H4 (cell line): ENCODE data around the gene ATAD3A. TPM values are rescaled to one million over a fixed set of nuclear protein-coding genes. Genes with fewer than 3 reads are reported as not detected.
"Not testable (repeated sequence)": the region's sequence is repeated elsewhere in the genome, so short reads cannot be mapped to it uniquely, and the experiment has no call there.

ENCODE experiments used
- DNase-seq: peaks from one replicate; pipeline ENCODE4 v3.0.0-alpha.2; 2015; ENCODE audit warnings: low spot score
- total RNA-seq: library from RNA; depleted of rRNA; stranded (reverse); fragments of >200 nt; shearing (Covaris generic); gene quantifications from 2 replicates; pipeline ENCODE4 v1.2.3, GENCODE V29; 2014; rRNA removed

The ATAD3A gene
- 20.9 and 30.3 TPM in 2 replicates for total RNA-seq

GRCh38 chr1:1511533-1512285 is at the start of gene ATAD3A:
Gene ATAD3A, plus strand, starts transcription at chr1:1512162. Its CDS starts 107 bp downstream, at chr1:1512269.
- DNase-seq = peak; percentile 99

DNA sequence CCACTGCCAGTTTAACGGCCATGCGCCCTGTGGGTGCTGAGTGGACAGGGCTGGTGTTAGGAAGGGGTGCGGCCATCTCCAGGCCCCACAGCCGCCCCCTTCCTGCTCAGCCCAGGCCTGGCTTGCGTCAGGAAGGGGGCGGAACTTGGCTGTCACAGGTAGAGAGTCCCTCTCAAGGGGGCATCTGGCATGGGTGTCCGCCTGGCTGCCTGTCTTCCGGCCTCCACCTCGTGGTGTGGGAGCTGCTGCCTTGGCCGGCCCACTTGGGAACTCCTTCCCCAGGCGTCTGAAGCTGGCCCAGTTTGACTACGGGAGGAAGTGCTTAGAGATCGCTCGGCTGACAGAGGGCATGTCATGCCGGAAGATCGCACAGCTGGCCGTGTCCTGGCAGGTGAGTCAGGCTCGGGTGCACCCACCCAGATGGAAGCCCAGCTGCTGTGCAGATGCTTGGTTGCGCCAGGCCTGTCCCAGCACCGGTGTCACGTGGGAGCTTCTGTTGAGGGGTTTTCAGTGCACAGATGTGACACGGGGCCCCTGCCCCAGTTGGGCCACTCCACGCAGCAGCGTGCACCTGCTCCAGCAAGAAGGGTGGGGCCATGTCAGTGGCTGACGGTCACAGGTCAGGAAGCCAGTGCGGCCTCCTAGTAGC is 49.5 kb upstream of the ATAD3A start:
- DNase-seq = no peak

DNA sequence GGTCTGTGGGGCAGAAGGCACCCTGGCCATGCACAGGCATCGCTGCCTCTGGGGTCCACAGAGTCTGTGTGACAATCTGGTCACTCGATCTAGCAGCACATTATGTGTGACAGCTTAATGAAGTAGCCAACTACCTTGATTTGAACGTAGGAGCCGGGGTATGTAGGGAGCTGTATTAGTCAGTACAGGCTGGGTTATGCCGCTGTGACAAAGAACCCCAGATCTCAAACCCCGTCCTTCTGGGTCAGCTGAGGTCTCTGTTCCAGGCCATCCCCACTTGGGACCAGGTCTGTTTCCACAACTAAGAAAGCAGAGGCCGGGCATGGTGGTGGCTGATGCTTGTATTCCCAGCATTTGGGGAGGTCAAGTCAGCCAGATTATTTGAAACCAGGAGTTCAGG is 48.6 kb upstream of the ATAD3A start:
- DNase-seq = no peak

GRCh38 chr1:1468196-1468985 is 43.6 kb upstream of the ATAD3A start:
- not testable (repeated sequence) for DNase-seq

DNA sequence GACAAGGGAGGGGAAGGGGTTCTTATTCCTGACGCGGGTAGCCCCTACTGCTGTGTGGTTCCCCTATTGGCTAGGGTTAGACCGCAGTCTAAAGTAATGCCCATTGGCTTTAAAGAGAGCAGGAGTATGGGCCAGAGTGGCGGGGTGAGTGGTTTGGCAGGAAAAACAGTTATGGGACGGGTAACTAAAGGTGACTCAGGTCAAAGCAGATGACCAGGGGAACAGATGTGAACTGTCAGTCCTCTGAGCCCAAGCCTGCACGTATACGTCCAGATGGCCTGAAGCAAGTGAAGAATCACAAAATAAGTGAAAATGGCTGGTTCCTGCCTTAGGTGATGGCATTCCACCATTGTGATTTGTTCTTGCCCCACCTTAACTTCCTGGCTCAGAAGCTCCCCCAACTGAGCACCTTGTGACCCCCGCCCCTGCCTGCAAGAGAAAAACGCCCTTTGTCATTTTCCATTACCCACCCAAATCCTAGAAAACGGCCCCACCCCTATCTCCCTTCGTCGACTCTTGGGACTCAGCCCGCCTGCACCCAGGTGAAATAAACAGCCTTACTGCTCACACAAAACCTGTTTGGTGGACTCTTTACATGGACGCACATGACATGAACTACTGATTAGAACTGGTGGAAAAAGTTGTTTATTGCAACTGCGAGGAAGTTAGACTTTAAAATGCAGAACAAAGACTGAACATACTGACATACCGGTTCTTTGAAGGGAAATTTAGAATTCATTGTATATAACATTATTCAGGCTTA is 41.2 kb upstream of the ATAD3A start:
- no peak for DNase-seq

DNA sequence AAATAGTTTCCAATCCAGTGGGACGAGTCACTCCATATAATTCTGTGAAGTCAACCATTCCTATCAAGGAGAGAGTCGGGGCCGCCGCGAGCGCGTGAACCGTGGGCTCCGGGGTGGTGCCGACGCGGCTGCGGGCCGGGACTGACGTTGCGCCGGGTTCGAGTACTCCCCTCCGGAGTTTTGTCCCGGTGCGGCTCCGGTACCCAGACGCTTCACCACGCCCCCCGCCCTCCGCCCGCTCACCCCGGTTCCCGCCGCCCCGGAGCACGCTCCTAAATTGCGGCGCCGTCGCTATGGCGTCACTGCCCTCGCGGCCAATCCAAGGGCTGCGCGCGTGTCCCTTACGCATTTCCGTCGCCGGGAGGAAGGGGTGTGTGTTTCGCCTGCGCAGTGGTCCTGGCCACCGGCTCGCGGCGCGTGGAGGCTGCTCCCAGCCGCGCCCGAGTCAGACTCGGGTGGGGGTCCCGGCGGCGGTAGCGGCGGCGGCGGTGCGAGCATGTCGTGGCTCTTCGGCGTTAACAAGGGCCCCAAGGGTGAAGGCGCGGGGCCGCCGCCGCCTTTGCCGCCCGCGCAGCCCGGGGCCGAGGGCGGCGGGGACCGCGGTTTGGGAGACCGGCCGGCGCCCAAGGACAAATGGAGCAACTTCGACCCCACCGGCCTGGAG is 40.4 kb upstream of the ATAD3A start, which contains the start of gene ATAD3B:
TSS of gene ATAD3B (plus strand) at position 377 of the 664 bp plus-strand sequence. CDS start at position 497, 120 bp downstream.
- DNase-seq = peak; percentile 96

- DNase-seq = not testable (repeated sequence)
Measured at GRCh38 chr1:1472053-1472876, 39.7 kb upstream of the ATAD3A start.

- not testable (repeated sequence) for DNase-seq
Measured at GRCh38 chr1:1476011-1476410, 36.0 kb upstream of the ATAD3A start.

GRCh38 chr1:1477206-1477605 is 34.8 kb upstream of the ATAD3A start:
- no peak for DNase-seq

GRCh38 chr1:1479547-1480487 is 32.1 kb upstream of the ATAD3A start:
- no peak for DNase-seq

GRCh38 chr1:1480488-1480867 is 31.5 kb upstream of the ATAD3A start:
- not testable (repeated sequence) for DNase-seq

DNA sequence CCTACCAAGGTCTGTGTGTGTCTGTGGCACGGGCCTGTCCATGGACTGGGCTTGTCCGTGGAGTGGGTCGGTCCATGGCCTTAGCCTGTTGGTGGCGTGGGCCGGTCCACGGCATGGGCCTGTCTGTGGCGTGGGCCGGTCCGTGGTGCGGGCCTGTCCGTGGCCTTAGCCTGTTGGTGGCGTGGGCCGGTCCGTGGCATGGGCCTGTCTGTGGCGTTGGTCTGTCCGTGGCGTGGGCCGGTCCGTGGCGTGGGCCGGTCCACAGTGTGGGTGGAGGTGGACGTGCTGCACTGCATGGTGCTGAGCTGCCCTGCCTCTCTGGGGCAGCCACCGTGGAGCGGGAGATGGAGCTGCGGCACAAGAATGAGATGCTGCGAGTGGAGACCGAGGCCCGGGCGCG is 30.2 kb upstream of the ATAD3A start:
- not testable (repeated sequence) for DNase-seq

DNA sequence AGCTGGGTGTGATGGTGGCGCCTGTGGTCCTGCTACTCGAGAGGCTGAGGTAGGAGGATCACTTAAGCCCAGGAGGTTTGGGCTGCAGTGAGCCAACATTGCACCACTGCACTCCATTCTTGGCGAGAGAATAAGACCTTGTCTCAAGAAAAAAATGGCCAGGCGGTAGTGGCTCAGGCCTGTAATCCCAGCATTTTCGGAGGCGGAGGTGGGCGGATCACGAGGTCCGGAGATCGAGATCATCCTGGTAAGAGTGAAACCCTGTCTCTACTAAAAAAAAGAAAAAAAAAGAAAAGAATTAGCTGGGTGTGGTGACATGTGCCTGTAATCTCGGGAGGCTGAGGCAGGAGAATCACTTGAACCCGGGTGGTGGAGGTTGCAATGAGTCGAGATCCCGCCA is 29.1 kb upstream of the ATAD3A start:
- DNase-seq = no peak

DNA sequence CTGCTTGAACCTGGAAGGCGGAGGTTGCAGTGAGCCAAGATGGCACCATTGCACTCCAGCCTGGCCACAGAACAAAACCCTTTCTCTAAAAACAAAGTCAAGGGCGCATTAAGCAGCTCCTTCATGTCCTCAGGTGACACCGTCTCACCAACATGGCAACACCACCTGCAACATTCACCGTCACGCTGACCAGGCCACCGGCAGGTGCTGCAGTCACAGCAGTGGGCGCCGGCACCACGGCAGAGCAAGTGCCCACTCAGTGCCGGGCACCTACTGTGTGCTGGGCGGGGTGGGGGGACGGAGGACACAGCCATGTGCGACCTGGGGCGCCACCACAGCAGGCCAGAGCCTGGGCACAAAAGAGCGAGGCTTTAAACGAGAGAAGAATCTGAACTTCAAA is 28.2 kb upstream of the ATAD3A start:
- DNase-seq = no peak

GRCh38 chr1:1484976-1485750 is 26.8 kb upstream of the ATAD3A start:
- DNase-seq = not testable (repeated sequence)

- DNase-seq = not testable (repeated sequence)
Measured at GRCh38 chr1:1485755-1486317, 26.1 kb upstream of the ATAD3A start.

- no peak for DNase-seq
Measured at GRCh38 chr1:1487701-1488100, 24.3 kb upstream of the ATAD3A start.

DNA sequence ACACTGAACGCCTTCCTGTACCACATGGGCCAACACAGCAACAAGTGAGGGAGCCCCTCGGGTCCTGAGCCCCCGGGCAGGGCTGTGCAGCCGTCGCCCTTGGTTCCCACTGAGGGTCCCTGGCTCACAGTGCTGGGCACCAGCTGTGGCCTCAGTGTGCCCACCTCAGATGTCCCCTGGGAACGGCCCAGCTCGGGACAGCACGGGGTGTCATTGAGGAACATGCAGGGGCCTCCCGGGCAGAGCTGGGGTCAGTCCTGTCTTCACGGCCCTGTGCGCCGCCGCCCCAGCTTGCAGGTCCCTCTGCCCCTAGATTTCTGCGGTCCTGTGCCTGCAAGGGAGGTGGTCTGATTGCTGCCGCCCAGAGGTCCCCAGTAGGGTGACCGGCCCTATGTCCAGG is 22.7 kb upstream of the ATAD3A start:
- no peak for DNase-seq
